Omental fat pad (tissue), 4 donors: ENCODE results near the gene TOLLIP. TPM values are rescaled to one million over a fixed set of nuclear protein-coding genes. Genes with fewer than 3 reads are reported as not detected.

Experiments
- ATAC-seq: fragments of 150-250 bp; one replicate; pipeline ENCODE4 v1.9.1; 2016; ENCODE audit warnings: mild to moderate bottlenecking, moderate library complexity; ENCODE audit not compliant: low FRiP score
- DNase-seq: peaks from one replicate; pipeline ENCODE4 v3.0.0-alpha.2; 2019; ENCODE audit warnings: low spot score
- CTCF ChIP-seq, 3 donors: fragments of 450-650 bp; IDR thresholded peaks; one replicate each; pipeline ENCODE4 v1.5.1; 2016 to 2017; ENCODE audit warnings: antibody characterized with exemption in 3 of 3, mild to moderate bottlenecking in 3 of 3, moderate library complexity in 2 of 3
- total RNA-seq, 4 donors: library from RNA; depleted of rRNA; stranded (reverse); fragments of >200 nt; gene quantifications; one replicate each; pipeline ENCODE4 v1.1.0, GENCODE V29; 2016

The TOLLIP gene
- total RNA-seq, 4 donors from 2014 or later: 33.6 to 52.8 (median 39.9) TPM

GRCh38 chr11:1290052-1291040 is 19.1 kb downstream of the TOLLIP start:
- TF ChIP-seq CTCF (IDR thresholded peaks at IDR 0.05): no peak
- no peak for DNase-seq
- ATAC-seq: no peak

- ATAC-seq: no peak
- no peak for TF ChIP-seq CTCF (IDR thresholded peaks at IDR 0.05)
- no peak for DNase-seq
Measured at GRCh38 chr11:1289211-1289935, 20.1 kb downstream of the TOLLIP start.

- TF ChIP-seq CTCF (IDR thresholded peaks at IDR 0.05): no peak
- DNase-seq (no peak), ATAC-seq (no peak)
Measured at GRCh38 chr11:1288426-1289151, 20.8 kb downstream of the TOLLIP start.

GRCh38 chr11:1287928-1288327 is 21.5 kb downstream of the TOLLIP start:
- no peak for DNase-seq
- no peak for TF ChIP-seq CTCF (IDR thresholded peaks at IDR 0.05)
- ATAC-seq: no peak

GRCh38 chr11:1285876-1286275 is 23.6 kb downstream of the TOLLIP start:
- no peak for TF ChIP-seq CTCF (IDR thresholded peaks at IDR 0.05)
- DNase-seq (no peak), ATAC-seq (no peak)

- DNase-seq: no peak
- no peak for ATAC-seq
- TF ChIP-seq CTCF (IDR thresholded peaks at IDR 0.05): no peak
Measured at GRCh38 chr11:1285316-1285744, 24.1 kb downstream of the TOLLIP start.
